SK-N-SH treated with all-trans-retinoic acid at 6 μM for 48 hours (cell line): Measurements from ENCODE around the gene FUZ.

Experiments
- CSDC2 ChIP-seq: fragments of 250-450 bp; sonication (Bioruptor Pico); IDR thresholded peaks from 2 replicates; pipeline ENCODE4 v1.5.0; 2020; ENCODE audit warnings: mild to moderate bottlenecking, moderate library complexity
- GLIS3 ChIP-seq: fragments of 250-450 bp; sonication (Bioruptor Pico); IDR thresholded peaks from 2 replicates; pipeline ENCODE4 v1.5.0; 2020; ENCODE audit warnings: mild to moderate bottlenecking, moderate library complexity
- POU6F1 ChIP-seq: fragments of 250-450 bp; sonication (Bioruptor Pico); IDR thresholded peaks from 2 replicates; pipeline ENCODE4 v1.8.0; 2021; ENCODE audit warnings: low read depth, mild to moderate bottlenecking, moderate library complexity, borderline replicate concordance
- RARB ChIP-seq: fragments of 250-450 bp; sonication (Bioruptor Pico); IDR thresholded peaks from 2 replicates; pipeline ENCODE4 v1.8.0; 2021; ENCODE audit warnings: mild to moderate bottlenecking, moderate library complexity
- ZFP3 ChIP-seq: fragments of 250-450 bp; sonication (Bioruptor Pico); IDR thresholded peaks from 2 replicates; pipeline ENCODE4 v1.5.0; 2020; ENCODE audit warnings: mild to moderate bottlenecking, moderate library complexity
- ZFP30 ChIP-seq: fragments of 450-650 bp; formaldehyde crosslinking; IDR thresholded peaks from 2 replicates; pipeline ENCODE4 v1.5.0; 2022; ENCODE audit warnings: mild to moderate bottlenecking, moderate library complexity

DNA sequence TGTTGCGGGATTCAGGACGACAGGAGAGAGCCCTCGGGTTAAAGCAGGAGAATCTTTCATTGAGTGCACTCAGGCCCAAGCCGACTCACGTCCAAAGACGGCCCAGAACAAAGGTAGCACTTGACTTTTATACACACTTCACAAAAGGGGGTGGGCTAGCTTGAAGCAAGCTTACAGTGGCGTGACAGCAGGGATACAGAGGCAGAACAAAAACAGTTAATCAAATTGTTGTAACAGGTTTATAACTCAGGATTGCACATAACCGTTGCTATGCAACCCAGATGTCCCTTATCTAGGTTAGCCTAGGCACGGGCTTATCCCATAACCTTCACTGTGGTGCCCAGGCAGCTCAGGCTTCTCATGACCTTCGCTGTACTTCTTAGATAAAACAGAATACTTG, 7.0 kb upstream of the FUZ start:
- no peak for TF ChIP-seq ZFP3 (CRISPR knock-in tag)
- no peak for TF ChIP-seq CSDC2 (CRISPR knock-in tag)
- no peak for TF ChIP-seq GLIS3 (CRISPR knock-in tag)
- no peak for TF ChIP-seq RARB (CRISPR knock-in tag)
- TF ChIP-seq ZFP30, result no peak
- TF ChIP-seq POU6F1 (CRISPR knock-in tag), result no peak
